Gastroesophageal sphincter (tissue), 3 donors: ENCODE measurements around the gene FHL3.

Source experiments
- CTCF ChIP-seq, 4 experiments: fragments of 200-600 bp in 2 of 4; fragments of 450-650 bp in 2 of 4; sonication (generic) in 1 of 4; IDR thresholded peaks; one replicate each; pipeline ENCODE4 v1.5.1; 2017 to 2019; ENCODE audit warnings: antibody characterized with exemption in 4 of 4, mild to moderate bottlenecking in 2 of 4, moderate library complexity in 2 of 4
- EP300 ChIP-seq: sonication (generic); formaldehyde crosslinking; IDR thresholded peaks from one replicate; pipeline ENCODE4 v1.6.1; 2017; ENCODE audit warnings: antibody characterized with exemption, mild to moderate bottlenecking

DNA sequence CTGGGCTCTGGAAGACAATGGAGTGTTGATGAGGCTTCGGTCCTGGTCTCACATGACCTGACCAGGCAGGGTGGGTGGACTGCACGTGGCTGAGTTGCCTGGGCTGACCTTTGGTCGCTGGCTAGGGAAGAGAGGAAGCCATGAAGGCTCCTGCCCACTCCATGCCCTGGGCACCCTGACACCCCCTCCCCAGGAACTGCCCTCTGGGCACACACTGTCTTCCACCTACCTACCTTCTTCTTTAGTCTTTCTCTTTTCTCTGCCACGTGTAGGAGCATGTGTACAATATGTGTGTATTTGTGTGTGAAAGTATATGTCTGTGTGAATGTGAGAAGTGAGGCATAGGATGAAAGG lies 26.2 kb upstream of the FHL3 start:
- TF ChIP-seq EP300 (no peak), CTCF (IDR thresholded peaks at IDR 0.05) (no peak)
